NCI-H2107 treated with DMSO at 0.1 percent for 48 hours (cell line): ENCODE data around the gene CFAP221.

Experiments used
- DNase-seq: peaks from one replicate; lab custom pipeline; 2025; ENCODE audit not compliant: unreplicated experiment; lab: John Stamatoyannopoulos, UW

CFAP221 gene

DNA sequence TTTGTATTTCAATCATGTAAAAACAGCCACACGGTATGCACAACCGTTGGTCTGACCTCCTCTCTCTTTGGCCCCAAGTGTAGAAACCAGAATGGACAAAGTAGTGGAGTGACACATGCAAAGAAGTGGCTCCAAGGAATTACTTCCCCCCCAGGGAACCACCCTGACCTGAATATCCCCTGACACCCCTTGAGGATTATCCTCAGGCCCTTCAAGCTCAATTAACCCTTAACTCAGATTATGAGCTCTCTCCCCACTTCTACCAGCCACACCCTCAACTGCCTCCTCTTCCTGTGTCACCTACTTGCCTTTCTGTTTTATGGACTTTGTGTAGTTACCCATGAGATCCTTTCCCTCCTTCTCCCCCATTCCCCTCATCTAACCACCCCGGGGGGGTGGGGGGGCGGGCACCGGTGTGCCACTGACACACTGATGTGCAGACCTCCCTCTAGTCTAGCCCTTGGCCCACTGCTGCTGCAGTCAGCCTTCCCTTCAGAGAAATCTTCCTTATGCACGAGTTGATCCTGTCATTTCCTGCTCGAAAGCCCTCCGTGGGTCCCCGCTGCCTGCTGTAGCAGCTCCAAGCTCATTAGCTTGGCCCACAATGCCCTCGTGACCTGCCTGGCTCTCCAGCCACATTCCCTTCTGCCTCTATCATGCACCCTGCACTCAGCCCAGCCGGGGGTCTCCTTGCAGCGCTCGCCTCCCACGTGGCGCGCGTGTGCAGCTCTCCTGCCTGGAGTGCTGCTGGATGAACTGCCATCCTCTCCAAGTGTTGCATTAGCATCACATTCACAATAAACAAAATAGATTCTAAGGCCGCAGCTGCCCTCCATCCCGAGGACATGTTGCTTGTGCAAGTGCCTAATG lies 94.7 kb downstream of the CFAP221 start:
- DNase-seq, result peak; percentile 20

DNA sequence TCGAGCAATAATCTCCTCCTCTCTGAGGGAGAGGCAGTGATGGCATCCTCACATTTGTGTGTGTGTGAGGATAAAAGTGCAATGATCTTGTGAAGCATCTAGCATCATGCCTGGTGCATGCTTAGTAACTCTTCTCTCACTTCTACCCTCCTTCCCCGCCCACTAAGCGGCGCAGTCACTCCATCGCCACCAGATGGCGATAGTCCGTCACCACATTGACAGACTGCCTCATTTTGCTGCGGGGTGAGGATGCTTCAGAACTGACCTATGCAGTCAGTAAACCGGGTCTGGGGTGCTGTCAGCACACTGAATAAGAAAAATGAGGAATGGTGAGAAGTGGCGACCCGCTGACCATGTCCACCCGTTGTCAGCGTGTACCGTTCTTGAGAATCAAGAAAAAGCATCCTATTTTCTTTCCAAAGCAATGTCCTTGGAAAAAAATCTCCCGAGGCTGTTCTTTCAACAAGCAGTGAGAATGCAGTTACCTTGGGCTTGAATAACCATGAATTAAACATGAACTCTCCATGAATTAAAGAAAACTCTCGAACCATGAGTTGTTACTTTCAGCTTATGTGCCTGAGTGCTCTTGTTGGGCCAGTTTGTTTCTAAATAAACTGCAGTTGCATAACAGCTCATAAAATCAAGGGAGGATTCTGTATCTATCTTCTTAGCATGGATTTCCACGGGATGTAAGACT lies 97.5 kb downstream of the CFAP221 start:
- DNase-seq, result peak; percentile 42

DNA sequence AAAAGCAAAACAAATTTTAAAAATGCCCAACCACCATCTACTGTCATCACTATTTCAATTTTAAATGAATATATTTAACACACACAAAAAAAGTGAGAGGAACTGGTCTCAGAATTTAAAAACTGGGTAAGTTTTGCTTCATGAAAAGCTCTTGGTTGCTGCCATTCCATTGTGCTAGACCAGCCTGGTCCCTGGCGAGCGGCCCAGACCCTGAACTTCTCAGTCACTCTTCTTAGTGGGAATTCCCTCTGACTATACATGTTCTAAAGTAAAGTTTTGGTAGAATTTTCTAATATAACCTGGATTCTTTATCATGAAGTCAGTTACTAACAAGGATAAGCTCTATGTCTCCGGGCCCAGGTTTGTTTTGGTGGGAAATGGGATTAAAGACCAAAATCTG lies 99.9 kb downstream of the CFAP221 start:
- no peak for DNase-seq

DNA sequence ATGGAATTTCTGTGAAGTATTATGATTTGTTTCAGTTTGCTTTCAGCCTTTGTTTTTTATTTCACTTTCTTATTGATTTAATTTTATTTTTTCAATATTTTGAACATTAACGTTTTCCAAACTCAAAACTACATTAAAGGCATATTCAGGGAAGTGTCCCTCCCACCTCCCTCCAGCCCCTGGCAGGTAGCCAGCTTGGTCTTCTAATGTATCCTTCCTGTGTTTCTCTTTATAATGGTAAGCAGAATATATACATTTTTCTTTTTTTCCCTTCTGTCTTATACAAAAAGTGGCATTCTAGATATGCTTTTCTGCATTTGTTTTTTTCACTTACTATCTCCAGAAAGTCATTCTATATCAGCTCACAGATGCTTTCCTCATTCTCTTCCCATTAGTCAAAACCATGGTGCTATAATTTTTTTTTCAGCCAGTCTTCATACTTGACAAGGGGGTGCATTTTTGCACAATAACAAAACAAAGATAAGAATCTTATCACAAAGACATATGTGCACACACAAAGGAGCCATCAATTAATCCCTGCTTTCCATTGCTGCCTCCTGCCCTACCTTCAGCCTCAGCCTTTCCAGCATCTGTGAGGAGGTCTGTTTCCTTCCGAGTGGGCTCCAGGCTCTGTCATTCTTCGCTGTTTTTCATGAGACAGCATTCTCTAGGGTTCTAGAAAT lies 101.1 kb downstream of the CFAP221 start:
- no peak for DNase-seq

DNA sequence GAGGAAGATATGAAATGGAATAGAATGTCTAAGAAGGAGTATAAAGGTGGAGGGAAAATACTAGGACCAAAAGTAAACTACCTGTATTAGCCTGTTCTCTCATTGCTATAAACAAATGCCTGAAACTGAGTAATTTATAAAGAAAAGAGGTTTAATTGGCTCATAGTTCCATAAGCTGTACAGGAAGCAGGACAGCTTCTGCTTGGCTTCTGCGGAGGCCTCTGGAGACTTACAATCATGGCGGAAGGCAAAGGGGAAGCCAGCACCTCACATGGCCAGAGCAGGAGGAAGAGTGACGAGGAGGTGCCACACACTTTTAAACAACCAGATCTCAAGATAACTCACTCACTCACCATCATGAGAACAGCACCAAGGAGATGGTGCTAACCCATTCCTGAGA lies 101.9 kb downstream of the CFAP221 start:
- no peak for DNase-seq

DNA sequence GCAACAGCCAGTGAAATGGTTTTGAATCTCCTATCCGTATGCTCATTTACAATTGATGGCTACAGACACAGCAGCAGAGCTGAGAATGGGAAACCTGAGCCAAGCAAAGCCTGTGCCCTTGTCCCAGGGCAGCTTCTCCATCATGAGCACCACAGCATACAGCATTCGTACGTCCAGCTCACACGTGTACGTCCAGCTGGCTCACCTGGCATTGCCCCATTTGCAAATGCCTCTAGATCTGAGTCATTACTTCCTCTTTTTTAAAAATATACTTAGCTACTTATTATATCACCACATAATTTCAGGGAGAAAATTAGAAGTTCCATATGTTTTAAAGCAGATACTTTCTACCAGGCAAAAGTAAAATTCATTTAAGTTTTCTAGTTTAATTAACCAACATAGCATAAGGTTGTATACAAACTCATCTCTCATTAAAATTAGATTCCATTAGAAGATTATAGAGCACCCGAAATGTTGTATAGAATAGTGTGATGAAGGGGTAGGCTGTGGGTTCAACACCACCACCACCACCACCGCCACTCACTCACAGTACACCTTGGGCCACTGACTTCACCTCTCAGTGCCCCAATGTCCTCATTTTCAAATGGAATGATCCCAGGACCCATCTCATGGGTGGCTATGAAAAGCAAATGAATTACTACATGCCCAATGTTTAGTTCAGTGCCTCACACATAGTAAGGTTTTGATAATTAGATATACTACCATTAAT lies 103.4 kb downstream of the CFAP221 start:
- no peak for DNase-seq

DNA sequence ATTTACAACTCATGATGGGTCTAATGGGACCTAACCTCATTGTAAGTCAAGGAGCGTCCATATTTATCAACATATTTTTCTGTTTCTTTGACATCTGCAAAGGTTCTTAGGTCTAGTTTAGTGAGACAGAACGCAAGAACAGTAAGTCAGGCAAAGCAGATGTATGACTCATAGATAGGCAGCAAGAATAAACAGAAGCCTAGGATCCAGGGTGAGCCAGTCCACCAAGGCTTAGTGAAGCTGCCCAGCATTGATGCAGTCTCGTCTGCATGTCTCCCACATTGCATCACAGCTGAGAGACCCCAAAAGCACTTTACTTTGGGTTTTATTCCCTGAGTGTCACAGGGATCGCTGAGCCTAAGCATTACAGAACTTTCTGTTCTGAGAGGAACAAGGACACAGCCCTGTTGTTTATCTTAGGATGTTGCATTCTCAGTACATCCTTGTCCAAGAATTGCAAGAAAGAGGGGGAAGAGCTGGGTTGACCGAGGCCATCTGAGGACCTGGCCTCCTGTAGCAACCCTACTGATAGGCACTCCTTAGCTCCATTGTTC lies 105.2 kb downstream of the CFAP221 start:
- DNase-seq, result no peak

DNA sequence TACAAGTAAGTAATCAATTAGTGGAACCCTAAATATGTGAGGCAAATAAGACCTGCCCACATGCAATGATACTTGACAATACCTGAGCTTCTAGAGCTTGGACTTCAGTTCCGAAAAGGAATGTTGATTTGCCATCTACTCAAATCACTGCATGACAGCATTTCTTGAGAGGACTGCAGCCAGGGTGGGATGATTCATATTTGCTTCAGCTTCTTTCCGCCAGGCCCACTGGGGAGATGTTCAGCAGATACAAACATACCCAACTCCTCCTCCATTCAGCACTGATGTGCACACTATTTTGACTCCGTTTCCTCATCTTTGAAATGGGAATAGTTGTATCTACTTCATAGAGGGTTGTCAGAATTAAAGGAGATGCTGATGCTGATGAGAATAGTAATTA lies 106.0 kb downstream of the CFAP221 start:
- no peak for DNase-seq

DNA sequence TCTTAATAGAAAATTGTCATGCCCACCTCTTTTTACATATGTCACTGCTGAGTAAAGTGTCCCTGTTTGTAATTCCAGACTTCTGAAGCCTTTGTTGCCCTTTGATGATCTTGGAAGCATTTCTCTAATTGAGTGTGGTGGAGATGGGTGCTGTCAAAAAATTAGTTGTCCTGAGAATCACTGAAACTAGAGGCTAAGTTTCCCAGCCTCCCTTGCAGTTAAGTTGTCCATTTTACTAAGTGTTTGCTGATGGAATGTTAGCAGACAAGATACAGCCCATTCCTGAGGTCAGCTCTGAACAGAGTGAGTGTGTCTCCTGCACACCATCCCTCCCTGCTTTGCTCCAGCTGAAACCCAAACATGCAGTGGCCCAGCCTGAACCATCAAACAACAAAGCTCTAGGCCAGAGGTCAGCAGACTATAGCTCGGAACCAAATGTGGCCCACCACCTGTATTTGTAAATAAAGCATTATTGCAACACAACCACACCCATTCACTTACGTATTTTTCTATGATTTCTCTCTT lies 106.7 kb downstream of the CFAP221 start:
- no peak for DNase-seq

DNA sequence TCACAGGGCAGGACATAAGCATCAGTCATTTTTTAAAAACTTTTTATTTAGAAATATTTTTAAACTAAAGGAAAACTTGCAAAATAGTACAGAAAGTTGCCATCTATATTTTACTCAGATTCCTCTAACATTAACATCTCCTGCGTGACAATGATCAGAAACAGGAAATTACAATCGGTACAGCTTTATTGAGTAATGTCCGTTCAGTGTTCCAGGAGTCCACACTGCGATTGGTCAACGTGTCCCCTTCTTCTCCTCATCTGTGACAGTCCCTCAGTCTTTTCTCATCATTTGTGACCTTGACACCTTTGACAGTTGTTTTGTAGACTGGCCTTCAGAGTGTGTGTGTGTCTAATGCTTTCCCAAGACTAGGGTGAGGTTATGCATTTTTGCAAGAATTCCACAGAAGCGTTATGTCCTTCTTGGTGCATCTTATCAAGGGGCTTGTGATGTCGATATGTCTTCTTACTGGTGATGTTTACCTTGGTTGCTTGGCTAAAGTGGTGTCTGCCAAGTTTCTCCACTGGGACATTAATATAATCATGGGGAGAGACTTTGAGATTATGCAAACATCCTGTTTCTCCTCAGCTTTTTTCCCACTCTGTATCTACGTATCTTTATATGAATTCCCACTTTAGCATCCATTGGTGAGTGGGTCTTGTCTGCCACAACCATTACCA lies 113.4 kb downstream of the CFAP221 start:
- no peak for DNase-seq

DNA sequence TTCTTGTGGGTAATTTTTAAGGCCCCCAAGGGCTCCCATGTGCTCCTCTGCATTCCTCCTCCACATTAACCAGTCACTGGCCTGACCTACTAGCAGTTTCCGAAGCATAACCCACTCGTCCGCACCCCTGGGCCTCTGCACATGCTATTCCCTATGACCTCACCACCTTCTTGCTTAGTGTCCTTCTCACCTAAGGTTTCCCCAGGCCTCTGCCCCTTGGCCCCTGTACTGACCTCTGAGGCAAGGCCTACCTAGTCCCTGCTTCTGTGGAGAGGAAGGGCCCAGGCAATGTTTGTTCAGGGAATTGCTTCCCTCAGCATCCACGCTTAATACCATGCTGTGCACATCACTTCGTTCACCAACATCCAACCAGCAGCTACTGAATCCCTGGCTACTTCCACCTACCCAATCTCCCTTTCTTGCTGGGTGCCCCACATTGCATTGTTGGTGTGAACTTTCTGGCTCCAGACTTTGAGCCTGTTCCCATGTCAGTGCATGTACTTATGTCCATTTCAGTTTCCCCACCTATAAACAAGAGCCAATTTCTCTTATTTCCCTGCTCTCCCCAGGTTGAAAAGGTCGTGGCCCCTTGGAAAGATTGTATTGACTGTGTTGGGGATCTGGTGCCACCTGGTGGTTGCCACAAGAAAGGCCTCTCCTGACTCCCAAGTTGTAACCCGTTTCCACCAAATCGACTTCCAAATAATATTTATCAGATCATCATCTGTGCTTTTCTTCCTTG lies 115.5 kb downstream of the CFAP221 start:
- DNase-seq, result no peak

DNA sequence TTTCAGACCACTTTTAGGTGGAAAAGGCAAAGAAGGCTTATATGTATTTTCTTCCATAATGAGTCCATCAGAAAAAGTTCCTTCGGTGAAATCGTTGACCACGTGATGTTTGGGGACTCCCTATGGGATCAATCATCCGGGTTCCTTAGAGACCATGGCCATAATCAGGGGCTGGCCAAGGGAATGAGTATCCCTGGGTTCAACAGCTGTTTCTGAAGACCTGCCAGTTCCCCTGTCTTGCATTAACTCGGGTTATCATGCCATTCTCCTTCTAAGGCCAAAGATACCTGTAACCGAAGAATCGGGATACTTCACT lies 116.1 kb downstream of the CFAP221 start:
- no peak for DNase-seq

DNA sequence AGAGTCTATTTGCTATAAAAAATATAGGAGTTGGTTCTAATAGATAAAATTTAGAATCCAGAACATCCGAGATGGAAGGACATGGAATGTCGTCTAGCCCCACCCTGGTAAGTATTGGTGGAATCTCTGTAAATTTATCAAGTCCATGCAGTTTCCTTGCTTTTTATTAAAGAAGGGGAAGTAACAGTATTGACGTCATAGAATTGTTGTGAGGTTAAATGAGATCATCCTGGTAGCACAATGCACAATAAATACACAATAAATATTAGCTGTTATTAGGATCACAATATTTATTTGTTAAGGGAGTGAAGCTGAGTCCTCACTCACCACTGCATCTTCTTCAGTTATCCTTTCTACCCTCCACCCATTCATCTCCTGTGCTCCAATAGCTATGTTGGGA lies 118.0 kb downstream of the CFAP221 start:
- DNase-seq, result no peak

DNA sequence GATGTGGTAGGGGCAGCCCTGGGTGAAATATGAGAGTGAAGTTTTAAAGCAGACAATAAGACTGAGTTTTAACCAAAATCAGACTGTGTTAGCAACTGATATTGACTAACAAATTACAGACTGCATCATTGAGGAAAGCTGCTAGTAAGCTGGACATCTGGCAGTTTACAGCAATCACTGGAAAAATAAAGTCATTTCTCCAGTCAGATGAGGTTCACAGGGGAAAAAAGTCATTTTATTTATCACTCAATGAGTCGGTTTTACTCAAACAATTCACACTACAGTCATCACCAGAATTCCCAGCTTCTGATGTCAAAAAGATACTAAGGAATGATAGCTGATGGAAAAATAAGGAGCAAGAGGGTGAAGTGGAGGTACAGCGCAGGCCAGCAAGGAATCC lies 124.3 kb downstream of the CFAP221 start:
- no peak for DNase-seq

DNA sequence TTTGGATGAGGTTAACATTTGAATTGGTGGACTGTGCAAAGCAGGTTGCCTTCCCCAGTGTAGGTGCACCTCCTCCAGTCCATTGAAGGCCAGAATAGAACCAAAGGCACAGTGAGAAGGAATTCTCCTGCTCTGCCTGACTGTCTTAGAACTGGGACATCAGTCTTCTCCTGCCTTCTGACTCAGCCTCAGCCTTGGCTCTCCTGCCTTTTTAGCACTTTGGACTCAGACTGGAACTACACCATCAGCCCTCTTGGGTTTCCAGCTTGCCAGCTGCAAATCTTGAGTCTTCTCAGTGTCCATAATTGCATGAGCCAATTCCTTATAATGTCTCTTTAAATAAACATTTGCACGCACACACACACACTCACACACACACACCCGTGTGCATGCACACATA lies 126.8 kb downstream of the CFAP221 start:
- DNase-seq, result no peak

DNA sequence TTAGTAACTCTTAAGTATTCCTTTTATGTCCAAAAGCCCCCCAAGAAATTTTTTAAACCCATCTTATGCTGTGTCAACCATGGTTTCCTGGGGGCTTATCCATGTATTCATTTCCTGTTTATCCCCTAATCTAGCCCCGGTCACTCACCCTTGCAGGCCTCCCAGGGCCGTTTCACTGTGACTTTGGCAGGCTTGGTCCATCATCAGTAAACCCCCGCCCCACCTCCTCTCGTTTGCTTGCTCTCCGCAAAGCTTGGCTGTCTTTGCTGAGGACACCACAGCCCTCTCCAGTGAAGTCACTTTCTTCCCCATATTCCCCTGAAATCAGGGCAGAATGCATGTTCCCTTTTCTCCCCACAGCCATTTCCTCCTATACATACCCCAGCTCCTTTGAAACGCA lies 127.5 kb downstream of the CFAP221 start:
- DNase-seq, result no peak

DNA sequence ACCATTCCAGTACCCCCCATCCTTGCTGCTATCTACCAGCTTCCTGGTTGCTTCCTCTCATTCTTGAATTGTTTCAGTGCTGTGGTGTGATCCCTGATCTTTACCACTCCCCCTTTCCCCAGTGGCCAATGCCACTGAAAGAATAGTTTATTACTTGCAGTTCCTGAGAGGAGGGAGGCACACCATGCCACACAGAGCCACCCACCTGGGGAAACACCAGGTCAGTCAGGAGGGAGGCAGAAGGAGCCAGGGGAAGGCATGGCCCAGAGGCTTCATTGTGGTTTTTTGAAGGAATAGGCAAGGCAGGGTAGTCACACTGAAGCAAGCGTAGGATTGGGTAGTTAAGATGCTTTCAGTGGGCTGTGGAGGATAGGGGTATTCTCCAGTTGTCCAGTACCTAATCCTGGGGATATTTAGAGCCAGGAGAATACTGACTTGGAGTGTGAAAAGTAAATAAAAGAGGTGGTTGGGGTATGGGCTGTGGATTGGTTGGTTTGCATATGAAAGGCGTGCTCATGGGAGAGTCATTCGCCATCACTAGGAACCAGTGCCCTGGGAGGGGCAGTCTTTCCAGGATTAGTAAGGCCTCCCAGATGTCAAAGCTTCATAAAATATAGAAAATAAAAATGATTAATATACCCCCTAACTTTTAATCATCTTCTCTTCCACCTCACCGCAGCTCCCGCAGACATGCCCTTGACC lies 128.1 kb downstream of the CFAP221 start:
- no peak for DNase-seq

DNA sequence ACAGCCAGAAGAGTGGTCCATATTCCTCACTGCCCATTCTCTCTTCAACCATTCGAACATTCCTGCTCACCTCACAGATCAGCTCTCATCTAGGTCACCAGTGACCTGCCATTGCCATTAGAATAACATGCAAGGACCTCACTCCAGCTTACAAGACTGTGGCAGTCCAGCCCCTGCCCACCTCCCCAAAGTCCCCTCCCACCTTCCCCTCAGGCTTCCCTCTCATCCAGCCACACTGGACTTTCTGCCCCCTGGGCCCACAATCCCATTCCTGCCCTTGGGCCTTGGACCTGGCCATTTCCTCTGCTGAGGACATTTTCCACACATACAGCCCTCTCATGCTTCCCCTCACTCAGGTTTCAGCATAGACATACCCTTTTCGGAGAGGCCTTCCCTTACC lies 129.5 kb downstream of the CFAP221 start:
- no peak for DNase-seq
